ENCODE data around the gene CHST11.

Gene CHST11

GRCh38 chr12:104598342-104599271, 141.9 kb downstream of the CHST11 start:
- Histone ChIP-seq H3K4me3 (ENCODE audit: low read depth in 1 of 2, low read length in 2 of 2) (no peak overlapping the region), H3K27me3 (ENCODE audit: control insufficient read depth in 1 of 2, insufficient read depth in 2 of 2, low read length in 2 of 2) (no peaks in the 10 kb centered on the region), H3K9ac (ENCODE audit: low read depth in 1 of 2, low read length in 2 of 2) (no peak overlapping the region), H3K36me3 (ENCODE audit: control insufficient read depth in 1 of 2, insufficient read depth in 2 of 2, low read length in 2 of 2) (no peaks in the 10 kb centered on the region), H3K27ac (ENCODE audit: low read depth, low read length) (no peak overlapping the region), H3K4me1 (ENCODE audit: control insufficient read depth in 1 of 2, insufficient read depth in 2 of 2, low read length in 2 of 2) (peaks cover 3 to 5% of the 10 kb centered on the region in 2 donors), H3K9me3 (ENCODE audit: control insufficient read depth in 1 of 2, low read length in 2 of 2) (no peaks in the 10 kb centered on the region)

GRCh38 chr12:104599272-104600035, 142.7 kb downstream of the CHST11 start:
- Histone ChIP-seq H3K36me3 (ENCODE audit: control insufficient read depth in 1 of 2, insufficient read depth in 2 of 2, low read length in 2 of 2) (no peaks in the 10 kb centered on the region), H3K9me3 (ENCODE audit: control insufficient read depth in 1 of 2, low read length in 2 of 2) (no peaks in the 10 kb centered on the region), H3K27ac (ENCODE audit: low read depth, low read length) (no peak overlapping the region), H3K4me3 (ENCODE audit: low read depth in 1 of 2, low read length in 2 of 2) (no peak overlapping the region), H3K4me1 (ENCODE audit: control insufficient read depth in 1 of 2, insufficient read depth in 2 of 2, low read length in 2 of 2) (peaks cover 10 to 13% of the 10 kb centered on the region in 2 donors), H3K27me3 (ENCODE audit: control insufficient read depth in 1 of 2, insufficient read depth in 2 of 2, low read length in 2 of 2) (no peaks in the 10 kb centered on the region), H3K9ac (ENCODE audit: low read depth in 1 of 2, low read length in 2 of 2) (no peak overlapping the region)

- Histone ChIP-seq H3K36me3 (ENCODE audit: control insufficient read depth in 1 of 2, insufficient read depth in 2 of 2, low read length in 2 of 2) (no peaks in the 10 kb centered on the region), H3K27me3 (ENCODE audit: control insufficient read depth in 1 of 2, insufficient read depth in 2 of 2, low read length in 2 of 2) (no peaks in the 10 kb centered on the region), H3K4me3 (ENCODE audit: low read depth in 1 of 2, low read length in 2 of 2) (no peak overlapping the region), H3K9ac (ENCODE audit: low read depth in 1 of 2, low read length in 2 of 2) (no peak overlapping the region), H3K27ac (ENCODE audit: low read depth, low read length) (no peak overlapping the region), H3K9me3 (ENCODE audit: control insufficient read depth in 1 of 2, low read length in 2 of 2) (no peaks in the 10 kb centered on the region), H3K4me1 (ENCODE audit: control insufficient read depth in 1 of 2, insufficient read depth in 2 of 2, low read length in 2 of 2) (peaks cover 13 to 18% of the 10 kb centered on the region in 2 donors)
Measured at GRCh38 chr12:104600036-104600712, 143.4 kb downstream of the CHST11 start.

GRCh38 chr12:104600790-104601739, 144.3 kb downstream of the CHST11 start:
- Histone ChIP-seq H3K4me1 (ENCODE audit: control insufficient read depth in 1 of 2, insufficient read depth in 2 of 2, low read length in 2 of 2) (peaks cover 13 to 18% of the 10 kb centered on the region in 2 donors), H3K9ac (ENCODE audit: low read depth in 1 of 2, low read length in 2 of 2) (no peak overlapping the region), H3K27ac (ENCODE audit: low read depth, low read length) (no peak overlapping the region), H3K36me3 (ENCODE audit: control insufficient read depth in 1 of 2, insufficient read depth in 2 of 2, low read length in 2 of 2) (no peaks in the 10 kb centered on the region), H3K27me3 (ENCODE audit: control insufficient read depth in 1 of 2, insufficient read depth in 2 of 2, low read length in 2 of 2) (no peaks in the 10 kb centered on the region), H3K9me3 (ENCODE audit: control insufficient read depth in 1 of 2, low read length in 2 of 2) (no peaks in the 10 kb centered on the region), H3K4me3 (ENCODE audit: low read depth in 1 of 2, low read length in 2 of 2) (no peak overlapping the region)

GRCh38 chr12:104602406-104602805, 145.7 kb downstream of the CHST11 start:
- H3K4me3 ChIP-seq (ENCODE audit: low read depth in 1 of 2, low read length in 2 of 2) = no peak overlapping the region
- no peaks in the 10 kb centered on the region for H3K27me3 ChIP-seq (ENCODE audit: control insufficient read depth in 1 of 2, insufficient read depth in 2 of 2, low read length in 2 of 2)
- H3K9me3 ChIP-seq (ENCODE audit: control insufficient read depth in 1 of 2, low read length in 2 of 2) = no peaks in the 10 kb centered on the region
- peaks cover 13 to 18% of the 10 kb centered on the region in 2 donors for H3K4me1 ChIP-seq (ENCODE audit: control insufficient read depth in 1 of 2, insufficient read depth in 2 of 2, low read length in 2 of 2)
- H3K27ac ChIP-seq (ENCODE audit: low read depth, low read length) = no peak overlapping the region
- H3K36me3 ChIP-seq (ENCODE audit: control insufficient read depth in 1 of 2, insufficient read depth in 2 of 2, low read length in 2 of 2) = no peaks in the 10 kb centered on the region
- no peak overlapping the region for H3K9ac ChIP-seq (ENCODE audit: low read depth in 1 of 2, low read length in 2 of 2)

GRCh38 chr12:104602896-104603295, 146.1 kb downstream of the CHST11 start:
- H3K4me3 ChIP-seq (ENCODE audit: low read depth in 1 of 2, low read length in 2 of 2) = no peak overlapping the region
- no peaks in the 10 kb centered on the region for H3K36me3 ChIP-seq (ENCODE audit: control insufficient read depth in 1 of 2, insufficient read depth in 2 of 2, low read length in 2 of 2)
- H3K27me3 ChIP-seq (ENCODE audit: control insufficient read depth in 1 of 2, insufficient read depth in 2 of 2, low read length in 2 of 2) = no peaks in the 10 kb centered on the region
- no peaks in the 10 kb centered on the region for H3K9me3 ChIP-seq (ENCODE audit: control insufficient read depth in 1 of 2, low read length in 2 of 2)
- peaks cover 13 to 18% of the 10 kb centered on the region in 2 donors for H3K4me1 ChIP-seq (ENCODE audit: control insufficient read depth in 1 of 2, insufficient read depth in 2 of 2, low read length in 2 of 2)
- H3K27ac ChIP-seq (ENCODE audit: low read depth, low read length) = no peak overlapping the region
- no peak overlapping the region for H3K9ac ChIP-seq (ENCODE audit: low read depth in 1 of 2, low read length in 2 of 2)

GRCh38 chr12:104603545-104603973, 146.8 kb downstream of the CHST11 start:
- Histone ChIP-seq H3K36me3 (ENCODE audit: control insufficient read depth in 1 of 2, insufficient read depth in 2 of 2, low read length in 2 of 2) (no peaks in the 10 kb centered on the region), H3K4me3 (ENCODE audit: low read depth in 1 of 2, low read length in 2 of 2) (no peak overlapping the region), H3K27me3 (ENCODE audit: control insufficient read depth in 1 of 2, insufficient read depth in 2 of 2, low read length in 2 of 2) (no peaks in the 10 kb centered on the region), H3K27ac (ENCODE audit: low read depth, low read length) (no peak overlapping the region), H3K9me3 (ENCODE audit: control insufficient read depth in 1 of 2, low read length in 2 of 2) (no peaks in the 10 kb centered on the region), H3K4me1 (ENCODE audit: control insufficient read depth in 1 of 2, insufficient read depth in 2 of 2, low read length in 2 of 2) (peaks cover 13 to 18% of the 10 kb centered on the region in 2 donors), H3K9ac (ENCODE audit: low read depth in 1 of 2, low read length in 2 of 2) (no peak overlapping the region)

- peak overlapping the region in 1 of 2 donors; percentile 26 for H3K4me3 ChIP-seq (ENCODE audit: low read depth in 1 of 2, low read length in 2 of 2)
- no peaks in the 10 kb centered on the region for H3K36me3 ChIP-seq (ENCODE audit: control insufficient read depth in 1 of 2, insufficient read depth in 2 of 2, low read length in 2 of 2)
- peaks cover 13 to 18% of the 10 kb centered on the region in 2 donors for H3K4me1 ChIP-seq (ENCODE audit: control insufficient read depth in 1 of 2, insufficient read depth in 2 of 2, low read length in 2 of 2)
- H3K27me3 ChIP-seq (ENCODE audit: control insufficient read depth in 1 of 2, insufficient read depth in 2 of 2, low read length in 2 of 2) = no peaks in the 10 kb centered on the region
- no peak overlapping the region for H3K9ac ChIP-seq (ENCODE audit: low read depth in 1 of 2, low read length in 2 of 2)
- no peak overlapping the region for H3K27ac ChIP-seq (ENCODE audit: low read depth, low read length)
- no peaks in the 10 kb centered on the region for H3K9me3 ChIP-seq (ENCODE audit: control insufficient read depth in 1 of 2, low read length in 2 of 2)
Measured at GRCh38 chr12:104604070-104604994, 147.6 kb downstream of the CHST11 start.
